ENCODE results near the gene BRIP1.

DNA sequence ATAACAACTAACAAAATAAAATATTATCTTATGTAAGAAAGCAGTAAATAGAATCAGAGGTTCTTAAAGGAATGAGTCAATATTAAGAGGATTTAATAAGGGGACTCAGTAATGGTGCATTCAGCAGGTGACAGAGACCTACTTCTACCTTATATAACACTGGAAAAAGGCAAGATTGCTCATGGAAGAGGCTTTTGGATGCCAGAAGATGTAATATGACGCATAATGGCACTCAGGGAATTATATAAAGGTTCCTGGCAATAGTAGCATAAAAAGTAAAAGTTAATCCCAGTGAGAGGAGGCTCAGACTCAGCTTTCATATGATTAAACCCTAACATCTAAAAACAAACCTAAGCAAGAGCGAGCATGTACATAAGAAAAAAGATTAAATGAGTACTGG lies 136.4 kb downstream of the BRIP1 start:
- no peak for TF ChIP-seq ZNF121 (CRISPR knock-in tag; IDR thresholded peaks at IDR 0.05)
- no peak for TF ChIP-seq ESRRA (CRISPR knock-in tag; IDR thresholded peaks at IDR 0.05; ENCODE audit: borderline replicate concordance)
- TF ChIP-seq, protein P1, sequence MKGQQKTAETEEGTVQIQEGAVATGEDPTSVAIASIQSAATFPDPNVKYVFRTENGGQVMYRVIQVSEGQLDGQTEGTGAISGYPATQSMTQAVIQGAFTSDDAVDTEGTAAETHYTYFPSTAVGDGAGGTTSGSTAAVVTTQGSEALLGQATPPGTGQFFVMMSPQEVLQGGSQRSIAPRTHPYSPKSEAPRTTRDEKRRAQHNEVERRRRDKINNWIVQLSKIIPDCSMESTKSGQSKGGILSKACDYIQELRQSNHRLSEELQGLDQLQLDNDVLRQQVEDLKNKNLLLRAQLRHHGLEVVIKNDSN (CRISPR knock-in tag; IDR thresholded peaks at IDR 0.05): no peak
- TF ChIP-seq, protein P2, sequence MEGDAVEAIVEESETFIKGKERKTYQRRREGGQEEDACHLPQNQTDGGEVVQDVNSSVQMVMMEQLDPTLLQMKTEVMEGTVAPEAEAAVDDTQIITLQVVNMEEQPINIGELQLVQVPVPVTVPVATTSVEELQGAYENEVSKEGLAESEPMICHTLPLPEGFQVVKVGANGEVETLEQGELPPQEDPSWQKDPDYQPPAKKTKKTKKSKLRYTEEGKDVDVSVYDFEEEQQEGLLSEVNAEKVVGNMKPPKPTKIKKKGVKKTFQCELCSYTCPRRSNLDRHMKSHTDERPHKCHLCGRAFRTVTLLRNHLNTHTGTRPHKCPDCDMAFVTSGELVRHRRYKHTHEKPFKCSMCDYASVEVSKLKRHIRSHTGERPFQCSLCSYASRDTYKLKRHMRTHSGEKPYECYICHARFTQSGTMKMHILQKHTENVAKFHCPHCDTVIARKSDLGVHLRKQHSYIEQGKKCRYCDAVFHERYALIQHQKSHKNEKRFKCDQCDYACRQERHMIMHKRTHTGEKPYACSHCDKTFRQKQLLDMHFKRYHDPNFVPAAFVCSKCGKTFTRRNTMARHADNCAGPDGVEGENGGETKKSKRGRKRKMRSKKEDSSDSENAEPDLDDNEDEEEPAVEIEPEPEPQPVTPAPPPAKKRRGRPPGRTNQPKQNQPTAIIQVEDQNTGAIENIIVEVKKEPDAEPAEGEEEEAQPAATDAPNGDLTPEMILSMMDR (IDR thresholded peaks at IDR 0.05): no peak
- TF ChIP-seq, protein P3, sequence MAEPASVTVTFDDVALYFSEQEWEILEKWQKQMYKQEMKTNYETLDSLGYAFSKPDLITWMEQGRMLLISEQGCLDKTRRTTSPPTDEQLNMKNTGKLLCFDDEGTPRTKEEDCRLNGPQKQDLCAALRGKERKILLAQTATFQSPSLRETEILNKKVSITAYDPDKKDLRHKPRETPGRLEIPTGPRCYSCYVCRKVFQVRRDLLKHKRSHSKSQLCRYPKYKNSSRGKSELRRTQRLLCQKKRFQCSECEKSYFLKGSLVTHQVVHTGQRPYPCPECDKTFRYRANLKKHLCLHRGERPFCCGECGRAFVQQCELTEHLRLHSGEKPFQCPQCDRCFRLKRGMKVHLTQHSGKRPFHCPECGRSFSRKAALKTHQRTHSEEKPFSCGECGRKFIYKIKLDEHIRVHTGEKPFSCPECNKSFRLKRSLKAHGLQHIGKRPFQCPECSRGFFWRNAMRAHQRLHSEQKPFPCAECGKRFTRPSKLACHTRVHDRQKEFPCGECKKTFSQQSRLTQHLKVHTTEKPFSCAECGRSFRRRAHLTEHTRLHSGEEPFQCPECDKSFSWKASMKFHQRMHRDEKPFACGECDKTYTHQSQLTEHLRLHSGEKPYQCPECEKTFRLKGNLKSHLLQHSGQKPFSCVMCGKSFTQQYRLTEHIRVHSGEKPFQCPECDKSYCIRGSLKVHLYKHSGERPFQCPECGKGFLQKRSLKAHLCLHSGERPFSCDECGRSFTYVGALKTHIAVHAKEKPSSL (CRISPR knock-in tag; conservative IDR thresholded peaks at IDR 0.05): no peak
- no peak for TF ChIP-seq TP53 (CRISPR knock-in tag; IDR thresholded peaks at IDR 0.05)
- TF ChIP-seq SP1 (CRISPR knock-in tag; conservative IDR thresholded peaks at IDR 0.05): no peak
- TF ChIP-seq GABPB1 (CRISPR knock-in tag; IDR thresholded peaks at IDR 0.05): no peak
- TF ChIP-seq PRRX2 (CRISPR knock-in tag; IDR thresholded peaks at IDR 0.05): no peak
- no peak for TF ChIP-seq NR1H2 (CRISPR knock-in tag; IDR thresholded peaks at IDR 0.05)
- TF ChIP-seq ZNF317 (CRISPR knock-in tag; IDR thresholded peaks at IDR 0.05; ENCODE audit: borderline replicate concordance, low read depth): no peak
- TF ChIP-seq, protein P4, sequence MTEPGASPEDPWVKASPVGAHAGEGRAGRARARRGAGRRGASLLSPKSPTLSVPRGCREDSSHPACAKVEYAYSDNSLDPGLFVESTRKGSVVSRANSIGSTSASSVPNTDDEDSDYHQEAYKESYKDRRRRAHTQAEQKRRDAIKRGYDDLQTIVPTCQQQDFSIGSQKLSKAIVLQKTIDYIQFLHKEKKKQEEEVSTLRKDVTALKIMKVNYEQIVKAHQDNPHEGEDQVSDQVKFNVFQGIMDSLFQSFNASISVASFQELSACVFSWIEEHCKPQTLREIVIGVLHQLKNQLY (CRISPR knock-in tag; IDR thresholded peaks at IDR 0.05): no peak
- no peak for TF ChIP-seq CREB1 (CRISPR knock-in tag; IDR thresholded peaks at IDR 0.05)
- TF ChIP-seq, protein P5, sequence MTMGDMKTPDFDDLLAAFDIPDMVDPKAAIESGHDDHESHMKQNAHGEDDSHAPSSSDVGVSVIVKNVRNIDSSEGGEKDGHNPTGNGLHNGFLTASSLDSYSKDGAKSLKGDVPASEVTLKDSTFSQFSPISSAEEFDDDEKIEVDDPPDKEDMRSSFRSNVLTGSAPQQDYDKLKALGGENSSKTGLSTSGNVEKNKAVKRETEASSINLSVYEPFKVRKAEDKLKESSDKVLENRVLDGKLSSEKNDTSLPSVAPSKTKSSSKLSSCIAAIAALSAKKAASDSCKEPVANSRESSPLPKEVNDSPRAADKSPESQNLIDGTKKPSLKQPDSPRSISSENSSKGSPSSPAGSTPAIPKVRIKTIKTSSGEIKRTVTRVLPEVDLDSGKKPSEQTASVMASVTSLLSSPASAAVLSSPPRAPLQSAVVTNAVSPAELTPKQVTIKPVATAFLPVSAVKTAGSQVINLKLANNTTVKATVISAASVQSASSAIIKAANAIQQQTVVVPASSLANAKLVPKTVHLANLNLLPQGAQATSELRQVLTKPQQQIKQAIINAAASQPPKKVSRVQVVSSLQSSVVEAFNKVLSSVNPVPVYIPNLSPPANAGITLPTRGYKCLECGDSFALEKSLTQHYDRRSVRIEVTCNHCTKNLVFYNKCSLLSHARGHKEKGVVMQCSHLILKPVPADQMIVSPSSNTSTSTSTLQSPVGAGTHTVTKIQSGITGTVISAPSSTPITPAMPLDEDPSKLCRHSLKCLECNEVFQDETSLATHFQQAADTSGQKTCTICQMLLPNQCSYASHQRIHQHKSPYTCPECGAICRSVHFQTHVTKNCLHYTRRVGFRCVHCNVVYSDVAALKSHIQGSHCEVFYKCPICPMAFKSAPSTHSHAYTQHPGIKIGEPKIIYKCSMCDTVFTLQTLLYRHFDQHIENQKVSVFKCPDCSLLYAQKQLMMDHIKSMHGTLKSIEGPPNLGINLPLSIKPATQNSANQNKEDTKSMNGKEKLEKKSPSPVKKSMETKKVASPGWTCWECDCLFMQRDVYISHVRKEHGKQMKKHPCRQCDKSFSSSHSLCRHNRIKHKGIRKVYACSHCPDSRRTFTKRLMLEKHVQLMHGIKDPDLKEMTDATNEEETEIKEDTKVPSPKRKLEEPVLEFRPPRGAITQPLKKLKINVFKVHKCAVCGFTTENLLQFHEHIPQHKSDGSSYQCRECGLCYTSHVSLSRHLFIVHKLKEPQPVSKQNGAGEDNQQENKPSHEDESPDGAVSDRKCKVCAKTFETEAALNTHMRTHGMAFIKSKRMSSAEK (CRISPR knock-in tag; IDR thresholded peaks at IDR 0.05; ENCODE audit: borderline replicate concordance): no peak
